Inferior parietal cortex (tissue), 1 donor: ENCODE data around the gene CUX1.
"Not testable (repeated sequence)": the region's sequence is repeated elsewhere in the genome, so short reads cannot be mapped to it uniquely, and the experiment has no call there.

Source experiments
- DNase-seq: peaks from one replicate; pipeline ENCODE4 v3.0.0-alpha.2; 2016; ENCODE audit errors: extremely low spot score

CUX1 gene

GRCh38 chr7:101823096-101823495, 5.7 kb downstream of the CUX1 start:
- no peak for DNase-seq

- DNase-seq = no peak
These were observed 6.2 kb downstream of the CUX1 start for GRCh38 chr7:101823596-101823995.

- DNase-seq = no peak
These were observed 7.0 kb downstream of the CUX1 start for GRCh38 chr7:101824440-101824839.

GRCh38 chr7:101826081-101826835, 8.8 kb downstream of the CUX1 start:
- DNase-seq = no peak

- no peak for DNase-seq
These were observed 11.0 kb downstream of the CUX1 start for GRCh38 chr7:101828301-101829020.

GRCh38 chr7:101829374-101829773, 11.9 kb downstream of the CUX1 start:
- DNase-seq = no peak

GRCh38 chr7:101829821-101830220, 12.4 kb downstream of the CUX1 start:
- no peak for DNase-seq

GRCh38 chr7:101831396-101831795, 14.0 kb downstream of the CUX1 start:
- not testable (repeated sequence) for DNase-seq

- DNase-seq = no peak
These were observed 14.8 kb downstream of the CUX1 start for GRCh38 chr7:101832205-101832631.

- DNase-seq = no peak
These were observed 15.4 kb downstream of the CUX1 start for GRCh38 chr7:101832685-101833375.

- DNase-seq = no peak
These were observed 16.4 kb downstream of the CUX1 start for GRCh38 chr7:101833799-101834198.

- DNase-seq = no peak
These were observed 17.7 kb downstream of the CUX1 start for GRCh38 chr7:101835136-101835535.

GRCh38 chr7:101837433-101837832, 20.0 kb downstream of the CUX1 start:
- not testable (repeated sequence) for DNase-seq

GRCh38 chr7:101838837-101839483, 21.5 kb downstream of the CUX1 start:
- DNase-seq = no peak

GRCh38 chr7:101841328-101841727, 23.9 kb downstream of the CUX1 start:
- no peak for DNase-seq

GRCh38 chr7:101843293-101844271, 26.2 kb downstream of the CUX1 start:
- DNase-seq = no peak

GRCh38 chr7:101845974-101846373, 28.5 kb downstream of the CUX1 start:
- DNase-seq = no peak

- no peak for DNase-seq
These were observed 29.5 kb downstream of the CUX1 start for GRCh38 chr7:101846800-101847538.

GRCh38 chr7:101848208-101848951, 31.0 kb downstream of the CUX1 start:
- no peak for DNase-seq
